GM21717 (cell line): Measurements from ENCODE around the gene KLHDC10.
"Not testable (repeated sequence)": the region's sequence is repeated elsewhere in the genome, so short reads cannot be mapped to it uniquely, and the experiment has no call there.

ENCODE experiments used
- ATAC-seq: cut with Tn5 transposase; IDR thresholded peaks from one replicate; pipeline ENCODE4 v1.9.1; 2021; ENCODE audit warnings: mild to moderate bottlenecking, moderate library complexity; ENCODE audit not compliant: unreplicated experiment

KLHDC10 gene

DNA sequence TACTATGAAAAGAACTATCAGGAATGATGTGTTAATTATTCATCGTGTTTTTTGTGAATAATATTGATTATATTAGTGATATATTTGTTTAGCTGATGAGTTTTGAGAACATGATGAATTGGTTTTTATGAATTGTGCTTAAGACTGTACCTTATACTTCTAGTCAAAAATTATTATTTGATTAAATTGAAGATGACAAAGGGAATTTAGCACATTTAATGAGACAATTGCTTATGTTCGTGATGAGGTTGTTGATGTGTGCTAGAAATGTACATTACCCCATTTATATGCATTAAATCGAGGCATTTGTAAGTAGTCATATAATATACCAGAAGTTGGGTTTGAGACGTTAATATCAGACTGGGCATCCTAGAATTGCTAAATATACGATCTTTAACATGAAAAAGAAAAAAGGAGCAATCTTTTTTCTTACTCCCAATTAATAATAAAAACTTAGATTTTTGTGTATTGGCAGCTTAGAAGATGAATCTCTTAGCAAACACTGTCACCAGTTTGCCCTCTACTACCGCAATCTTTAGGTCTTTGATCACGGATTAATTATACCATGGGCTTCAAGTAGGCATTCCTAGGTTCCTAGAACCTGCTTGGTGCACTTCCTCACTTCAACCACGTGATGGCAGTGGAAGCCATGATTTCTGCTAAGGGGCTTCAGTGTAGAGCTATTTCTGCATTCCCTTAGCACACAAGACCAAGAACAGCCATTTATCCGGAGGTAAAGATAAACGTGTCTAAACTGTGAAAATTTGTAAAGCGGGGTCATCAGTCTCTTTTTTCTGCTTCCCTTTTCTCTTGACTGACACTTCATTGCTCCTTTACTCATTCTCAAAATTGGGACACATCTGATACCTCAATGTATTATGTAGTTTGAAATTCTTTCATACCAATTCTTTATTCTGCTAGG is 1.6 kb downstream of the KLHDC10 start:
- no peak for ATAC-seq

GRCh38 chr7:130079846-130080394 is 9.6 kb downstream of the KLHDC10 start:
- ATAC-seq: no peak

GRCh38 chr7:130083497-130083896 is 13.2 kb downstream of the KLHDC10 start:
- ATAC-seq: not testable (repeated sequence)

- no peak for ATAC-seq
These were observed 13.9 kb downstream of the KLHDC10 start for GRCh38 chr7:130084037-130084875.

- ATAC-seq: not testable (repeated sequence)
These were observed 14.9 kb downstream of the KLHDC10 start for GRCh38 chr7:130085235-130085634.

- no peak for ATAC-seq
These were observed 16.6 kb downstream of the KLHDC10 start for GRCh38 chr7:130086938-130087337.

DNA sequence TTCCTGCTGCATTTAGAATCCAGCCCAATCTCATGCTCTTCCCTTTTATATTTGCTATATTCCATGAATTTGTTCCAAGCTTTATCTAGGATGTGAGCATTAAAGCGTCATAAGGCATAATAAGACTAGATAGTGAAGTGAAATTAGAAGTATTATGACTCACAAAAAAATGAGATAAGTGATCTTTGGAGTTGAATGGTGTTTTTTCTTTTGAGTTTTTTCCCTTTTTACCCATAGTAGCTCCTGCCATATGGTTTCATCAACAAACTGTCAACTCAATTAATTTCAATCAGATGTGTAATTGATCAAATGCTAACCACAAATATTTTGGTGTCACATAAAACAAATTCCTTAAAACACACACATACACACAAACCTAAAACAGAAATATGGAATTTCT is 17.0 kb downstream of the KLHDC10 start:
- ATAC-seq: no peak

DNA sequence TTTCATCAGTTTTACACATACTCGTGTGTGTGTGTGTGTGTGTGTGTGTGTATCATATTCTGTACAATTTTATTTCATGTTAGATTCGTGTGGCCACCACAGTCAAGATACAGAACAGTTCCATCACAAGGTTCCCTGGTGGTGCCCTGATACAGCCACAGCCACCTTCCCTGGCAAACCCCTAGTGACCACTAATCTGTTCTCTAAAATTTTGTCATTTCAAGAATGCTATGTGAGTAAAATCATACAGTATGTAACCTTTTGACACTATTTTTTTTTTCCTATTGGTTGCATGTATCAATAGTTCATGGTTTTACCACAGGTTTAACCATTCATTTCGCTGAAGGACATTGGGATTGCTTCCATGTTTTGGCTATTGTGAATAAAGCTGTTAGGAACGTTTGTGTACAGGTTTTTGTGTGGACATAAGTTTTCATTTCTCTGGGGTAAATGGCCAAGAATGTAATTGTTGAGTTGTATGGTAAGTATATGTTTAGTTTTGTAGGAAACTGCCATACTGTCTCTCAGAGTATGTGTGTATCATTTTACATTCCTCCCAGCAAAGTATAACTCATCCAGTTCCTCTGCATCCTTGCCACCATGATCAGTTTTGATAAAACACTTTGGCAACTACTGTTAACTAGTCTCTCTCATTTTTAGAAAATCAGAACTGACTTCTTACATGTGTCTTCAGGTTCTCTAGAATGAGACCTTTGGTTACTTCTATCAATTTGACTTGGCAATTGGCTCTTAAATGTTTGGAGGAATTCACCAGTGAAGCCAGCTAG is 20.6 kb downstream of the KLHDC10 start:
- peak; percentile 56 for ATAC-seq

- ATAC-seq: no peak
These were observed 21.7 kb downstream of the KLHDC10 start for GRCh38 chr7:130091999-130092398.

- no peak for ATAC-seq
These were observed 22.3 kb downstream of the KLHDC10 start for GRCh38 chr7:130092598-130092997.

- ATAC-seq: no peak
These were observed 25.5 kb downstream of the KLHDC10 start for GRCh38 chr7:130095812-130096211.

GRCh38 chr7:130096243-130096827 is 26.0 kb downstream of the KLHDC10 start:
- no peak for ATAC-seq

GRCh38 chr7:130099331-130099730 is 29.0 kb downstream of the KLHDC10 start:
- no peak for ATAC-seq

DNA sequence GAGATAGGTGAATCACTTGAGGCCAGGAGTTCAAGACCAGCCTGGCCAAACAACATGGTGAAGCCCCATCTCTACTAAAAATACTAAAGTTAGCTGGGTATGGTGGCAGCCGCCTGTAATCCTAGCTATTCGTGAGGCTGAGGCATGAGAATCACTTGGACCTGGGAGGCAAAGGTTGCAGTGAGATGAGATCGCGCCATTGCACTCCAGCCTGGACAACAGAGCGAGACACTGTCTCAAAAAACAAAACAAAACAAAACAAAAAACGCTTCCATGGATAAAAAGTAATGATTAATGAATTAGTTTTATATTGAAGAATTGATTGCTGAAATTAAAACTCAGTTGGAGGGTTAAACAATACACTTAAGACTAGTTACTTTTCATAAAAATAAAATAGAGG is 32.3 kb downstream of the KLHDC10 start:
- no peak for ATAC-seq

GRCh38 chr7:130107949-130108674 is 37.8 kb downstream of the KLHDC10 start:
- no peak for ATAC-seq

- no peak for ATAC-seq
These were observed 38.5 kb downstream of the KLHDC10 start for GRCh38 chr7:130108809-130109208.

GRCh38 chr7:130112093-130112492 is 41.8 kb downstream of the KLHDC10 start:
- ATAC-seq: no peak

- no peak for ATAC-seq
These were observed 42.5 kb downstream of the KLHDC10 start for GRCh38 chr7:130112662-130113425.

DNA sequence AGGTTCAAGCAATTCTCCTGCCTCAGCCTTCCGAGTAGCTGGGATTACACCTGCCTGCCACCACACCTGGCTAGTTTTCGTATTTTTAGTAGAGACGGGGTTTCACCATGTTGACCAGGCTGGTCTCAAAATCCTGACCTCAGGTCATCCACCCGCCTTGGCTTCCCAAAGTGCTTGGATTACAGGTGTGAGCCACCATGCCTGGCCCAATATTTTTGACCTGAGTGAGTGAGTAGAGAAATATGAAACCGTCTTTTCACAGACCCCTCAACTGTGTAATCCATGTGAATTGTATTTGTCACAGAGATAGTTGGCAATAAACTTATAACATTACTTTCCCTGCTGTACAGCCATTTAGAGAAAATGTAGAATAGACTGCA is 43.1 kb downstream of the KLHDC10 start:
- not testable (repeated sequence) for ATAC-seq
